BE2C (cell line): ENCODE measurements around the gene OVOL2.

Experiments
- DNase-seq: peaks from one replicate; pipeline ENCODE4 v3.0.0-alpha.2; 2020
- H3K27me3 ChIP-seq: fragments of 250-450 bp; sonication (Bioruptor Pico); 2 replicates; pipeline ENCODE4 v1.5.1; 2020; ENCODE audit warnings: mild to moderate bottlenecking
- H3K36me3 ChIP-seq: fragments of 250-450 bp; sonication (Bioruptor Pico); 2 replicates; pipeline ENCODE4 v1.5.1; 2020; ENCODE audit warnings: mild to moderate bottlenecking
- H3K4me1 ChIP-seq: fragments of 250-450 bp; sonication (Bioruptor Pico); 2 replicates; pipeline ENCODE4 v1.5.1; 2020
- H3K4me3 ChIP-seq: 2 replicates; pipeline ENCODE4 v1.5.1; 2011; ENCODE audit warnings: low read depth, low read length
- H3K9me3 ChIP-seq: fragments of 250-450 bp; sonication (Bioruptor Pico); 2 replicates; pipeline ENCODE4 v1.5.1; 2020
- TF ChIP-seq, protein P1 (sequence below): IDR thresholded peaks from 2 replicates; pipeline ENCODE4 v1.5.1; 2012; ENCODE audit warnings: mild to moderate bottlenecking, low read depth, low read length

OVOL2 gene

DNA sequence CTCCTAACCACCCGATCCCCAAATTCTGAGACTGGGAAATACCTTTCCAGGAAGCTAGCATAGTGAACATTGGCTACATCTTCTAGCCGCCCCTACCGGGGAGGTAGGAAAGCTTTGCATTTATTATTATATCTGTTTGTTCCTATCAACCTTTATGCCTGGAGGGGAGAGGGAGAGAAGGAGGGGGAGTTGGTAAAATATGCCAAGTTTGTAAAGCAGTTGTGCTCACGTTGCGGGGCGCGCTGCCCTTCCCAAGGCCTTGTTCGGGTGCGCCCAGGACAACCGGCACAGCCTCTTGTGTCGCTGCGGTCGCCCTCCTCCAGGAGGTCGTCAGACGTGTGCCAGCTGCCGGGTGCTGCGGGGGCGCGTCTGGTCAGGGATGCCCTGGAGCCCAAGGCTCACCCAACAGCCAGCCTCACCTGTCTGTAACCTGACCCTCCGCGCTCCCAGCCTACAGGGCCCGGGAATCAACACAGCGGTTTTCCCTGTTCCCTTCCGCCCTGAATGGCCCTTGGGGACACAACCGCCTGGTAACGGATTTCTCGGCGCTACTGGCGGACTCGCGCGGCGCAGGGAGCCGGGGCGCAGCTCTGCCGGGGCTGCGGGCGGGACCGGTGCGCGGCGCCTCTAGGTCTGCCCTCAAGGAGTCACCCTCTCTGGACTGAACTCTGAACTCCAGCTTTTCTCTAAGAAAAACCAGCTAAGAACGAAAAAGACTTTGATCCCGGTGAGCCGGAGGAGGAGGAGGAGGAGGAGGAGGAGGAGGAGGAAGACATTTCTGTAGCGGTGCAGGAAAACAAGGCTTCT is 1.1 kb upstream of the OVOL2 start:
- TF ChIP-seq, protein P1, sequence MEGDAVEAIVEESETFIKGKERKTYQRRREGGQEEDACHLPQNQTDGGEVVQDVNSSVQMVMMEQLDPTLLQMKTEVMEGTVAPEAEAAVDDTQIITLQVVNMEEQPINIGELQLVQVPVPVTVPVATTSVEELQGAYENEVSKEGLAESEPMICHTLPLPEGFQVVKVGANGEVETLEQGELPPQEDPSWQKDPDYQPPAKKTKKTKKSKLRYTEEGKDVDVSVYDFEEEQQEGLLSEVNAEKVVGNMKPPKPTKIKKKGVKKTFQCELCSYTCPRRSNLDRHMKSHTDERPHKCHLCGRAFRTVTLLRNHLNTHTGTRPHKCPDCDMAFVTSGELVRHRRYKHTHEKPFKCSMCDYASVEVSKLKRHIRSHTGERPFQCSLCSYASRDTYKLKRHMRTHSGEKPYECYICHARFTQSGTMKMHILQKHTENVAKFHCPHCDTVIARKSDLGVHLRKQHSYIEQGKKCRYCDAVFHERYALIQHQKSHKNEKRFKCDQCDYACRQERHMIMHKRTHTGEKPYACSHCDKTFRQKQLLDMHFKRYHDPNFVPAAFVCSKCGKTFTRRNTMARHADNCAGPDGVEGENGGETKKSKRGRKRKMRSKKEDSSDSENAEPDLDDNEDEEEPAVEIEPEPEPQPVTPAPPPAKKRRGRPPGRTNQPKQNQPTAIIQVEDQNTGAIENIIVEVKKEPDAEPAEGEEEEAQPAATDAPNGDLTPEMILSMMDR = no peak
- no peaks in the 10 kb centered on the region for H3K4me1 ChIP-seq
- H3K4me3 ChIP-seq = no peak overlapping the region
- DNase-seq = no peak
- H3K36me3 ChIP-seq = no peaks in the 10 kb centered on the region
- H3K9me3 ChIP-seq = no peaks in the 10 kb centered on the region
- H3K27me3 ChIP-seq = peaks cover 94% of the 10 kb centered on the region

DNA sequence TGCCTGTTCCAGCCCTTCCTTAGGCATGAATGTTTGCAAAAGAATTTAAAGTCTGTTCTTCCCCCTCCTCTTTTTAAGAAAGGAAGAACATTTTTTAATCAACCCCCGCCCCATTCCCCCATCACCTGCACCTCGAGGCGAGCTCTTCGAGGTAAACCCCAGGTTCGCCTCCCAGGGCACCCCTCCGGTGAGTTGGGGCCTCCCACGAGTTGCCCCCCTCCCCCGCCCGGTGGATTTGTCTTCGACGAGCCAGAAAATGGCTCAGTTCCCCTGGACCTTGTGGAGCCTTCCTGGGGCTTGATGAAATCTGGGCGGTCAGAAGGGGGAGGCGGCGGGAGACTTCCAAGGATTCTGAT is 256 bp upstream of the OVOL2 start:
- TF ChIP-seq, protein P1 = no peak
- H3K4me3 ChIP-seq = no peak overlapping the region
- no peaks in the 10 kb centered on the region for H3K36me3 ChIP-seq
- H3K9me3 ChIP-seq = no peaks in the 10 kb centered on the region
- no peaks in the 10 kb centered on the region for H3K4me1 ChIP-seq
- peaks cover 94% of the 10 kb centered on the region for H3K27me3 ChIP-seq
- no peak for DNase-seq

DNA sequence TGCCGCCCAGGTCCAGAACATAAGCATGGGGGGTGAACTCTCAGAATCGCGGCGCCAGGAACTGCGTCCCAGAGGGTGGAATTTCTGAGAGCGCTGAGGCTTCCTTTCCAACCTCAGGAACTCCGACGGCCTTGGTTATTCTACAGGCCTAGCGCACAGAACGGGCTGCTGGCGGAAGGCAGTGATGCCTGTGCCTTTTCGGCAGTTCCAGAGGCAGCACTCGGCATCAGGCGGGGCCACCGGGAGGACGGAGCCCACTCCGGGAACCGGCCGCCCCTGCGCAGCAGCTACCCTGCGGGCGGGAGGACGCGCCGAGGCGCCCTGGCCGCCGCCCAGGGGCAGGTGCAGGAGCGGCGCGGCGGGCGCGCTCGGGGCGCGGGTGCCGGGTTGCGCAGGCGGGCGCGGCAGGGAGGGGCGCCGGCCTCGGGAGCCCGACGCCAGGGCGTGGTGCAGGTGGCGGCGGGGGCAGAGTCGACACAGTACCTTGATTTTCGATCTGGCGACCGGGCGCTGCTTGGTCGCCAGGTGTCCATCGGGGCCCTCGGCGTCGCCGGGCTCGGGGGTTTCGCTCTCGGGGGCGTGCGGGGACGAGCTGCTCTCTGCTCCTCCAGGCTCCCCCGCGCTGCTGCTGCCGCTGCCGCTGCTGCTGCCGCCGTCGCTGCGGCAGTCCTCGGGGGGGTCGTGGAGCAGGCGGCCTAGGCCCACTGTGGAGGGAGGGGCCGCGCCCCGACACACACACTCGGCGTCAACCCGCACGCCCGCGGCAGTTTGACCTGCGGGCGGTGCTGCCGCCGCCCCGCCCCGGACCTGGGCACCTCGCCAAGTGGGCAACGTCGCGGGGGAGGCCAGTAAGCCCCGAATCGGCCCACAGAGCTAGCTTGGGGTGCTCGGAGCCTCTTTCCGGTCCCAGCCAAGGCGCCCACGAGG is 1.3 kb downstream of the OVOL2 start:
- Histone ChIP-seq H3K4me1 (no peaks in the 10 kb centered on the region), H3K36me3 (no peaks in the 10 kb centered on the region), H3K4me3 (no peak overlapping the region), H3K9me3 (no peaks in the 10 kb centered on the region), H3K27me3 (peaks cover 95% of the 10 kb centered on the region)
- no peak for DNase-seq
- TF ChIP-seq, protein P1 = no peak

DNA sequence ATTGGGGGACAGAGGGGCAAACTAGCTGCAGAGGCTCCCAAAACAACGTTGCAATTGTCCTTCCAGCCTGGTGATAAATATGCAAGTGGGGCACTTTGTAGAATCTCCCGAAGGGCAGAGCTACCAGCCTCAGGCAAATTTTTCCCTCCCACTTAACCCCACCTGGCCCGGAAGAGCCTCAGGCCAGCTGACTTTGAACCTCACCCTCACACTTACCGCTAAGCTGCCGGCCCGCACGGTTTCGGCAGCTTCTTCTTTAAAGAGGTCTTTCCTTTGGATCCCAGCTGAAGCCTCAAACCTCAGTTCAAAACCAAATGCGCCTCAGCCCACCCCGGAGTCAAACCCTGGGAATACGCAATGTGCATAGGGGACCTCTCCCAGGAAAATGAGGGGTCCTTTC is 2.5 kb downstream of the OVOL2 start:
- H3K4me1 ChIP-seq = no peaks in the 10 kb centered on the region
- TF ChIP-seq, protein P1 = no peak
- H3K4me3 ChIP-seq = no peak overlapping the region
- no peak for DNase-seq
- H3K9me3 ChIP-seq = no peaks in the 10 kb centered on the region
- H3K27me3 ChIP-seq = peaks cover 95% of the 10 kb centered on the region
- H3K36me3 ChIP-seq = no peaks in the 10 kb centered on the region

DNA sequence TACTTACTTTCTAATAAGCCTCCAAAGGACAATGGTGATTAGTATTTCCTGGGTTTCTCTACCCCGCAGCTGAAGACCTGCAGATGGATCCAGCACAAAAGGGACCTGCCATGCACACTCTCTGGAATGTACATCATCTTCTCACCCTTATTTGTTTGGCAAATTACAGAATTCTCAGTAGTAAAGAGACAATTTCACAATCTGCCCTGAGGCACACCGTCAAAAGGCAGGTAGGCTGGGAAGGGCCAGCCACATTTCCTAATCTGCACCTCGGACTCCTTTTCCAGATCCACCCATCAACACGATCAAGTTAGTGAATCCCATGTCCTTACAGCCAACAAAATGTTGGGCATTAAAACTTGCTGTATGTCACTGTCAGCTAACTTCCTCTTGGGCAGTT is 4.9 kb downstream of the OVOL2 start:
- Histone ChIP-seq H3K4me1 (no peaks in the 10 kb centered on the region), H3K9me3 (no peaks in the 10 kb centered on the region), H3K27me3 (peaks cover 79% of the 10 kb centered on the region), H3K4me3 (no peak overlapping the region), H3K36me3 (no peaks in the 10 kb centered on the region)
- TF ChIP-seq, protein P1 = no peak
- DNase-seq = no peak

DNA sequence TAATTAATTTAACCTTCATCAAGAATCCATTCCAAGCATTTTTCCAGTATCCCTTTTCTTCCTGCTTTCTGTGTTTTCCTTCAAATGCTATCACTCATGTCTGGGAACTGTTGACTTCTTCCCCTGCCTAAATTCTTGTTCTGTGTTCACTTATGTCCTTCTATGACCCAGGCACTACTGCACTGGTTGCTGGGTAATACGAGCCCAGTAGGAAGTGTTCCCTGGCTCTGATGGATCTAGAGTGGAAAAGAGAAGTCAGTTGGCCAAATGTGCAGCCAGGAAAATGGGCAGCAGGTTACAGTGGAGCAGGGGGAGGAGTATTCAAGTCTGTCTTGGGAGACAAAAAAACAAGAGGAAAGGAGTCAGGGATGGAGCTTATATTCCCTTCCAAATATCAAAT is 7.1 kb downstream of the OVOL2 start:
- Histone ChIP-seq H3K27me3 (peaks cover 59% of the 10 kb centered on the region), H3K36me3 (no peaks in the 10 kb centered on the region), H3K4me3 (no peak overlapping the region), H3K4me1 (no peaks in the 10 kb centered on the region), H3K9me3 (no peaks in the 10 kb centered on the region)
- no peak for DNase-seq
- TF ChIP-seq, protein P1 = no peak
